Measurements from ENCODE around the gene EFNA4.
A peak's percentile ranks its signal among the peaks of the same experiment; 100 is the strongest.

EFNA4 gene

GRCh38 chr1:155049651-155050559 lies 13.6 kb upstream of the EFNA4 start:
- no peaks in the 10 kb centered on the region for H3K36me3 ChIP-seq (ENCODE audit: control insufficient read depth, insufficient read depth, low read length)
- H3K4me3 ChIP-seq (ENCODE audit: low read length), result peak overlapping the region; percentile 78
- no peaks in the 10 kb centered on the region for H3K27me3 ChIP-seq (ENCODE audit: control insufficient read depth, insufficient read depth, low read length)
- H3K4me1 ChIP-seq (ENCODE audit: control insufficient read depth, insufficient read depth, low read length), result peaks cover 41% of the 10 kb centered on the region
- H3K9me3 ChIP-seq (ENCODE audit: control insufficient read depth, low read length), result no peaks in the 10 kb centered on the region
- peak overlapping the region; percentile 77 for H3K9ac ChIP-seq (ENCODE audit: low read length)

- peak within 1 kb of the TSS; percentile 78 for H3K4me3 ChIP-seq (ENCODE audit: low read length)
- H3K36me3 ChIP-seq (ENCODE audit: control insufficient read depth, insufficient read depth, low read length), result no peaks in the 10 kb centered on the region
- peaks cover 34% of the 10 kb centered on the region for H3K4me1 ChIP-seq (ENCODE audit: control insufficient read depth, insufficient read depth, low read length)
- no peaks in the 10 kb centered on the region for H3K27me3 ChIP-seq (ENCODE audit: control insufficient read depth, insufficient read depth, low read length)
- H3K9me3 ChIP-seq (ENCODE audit: control insufficient read depth, low read length), result no peaks in the 10 kb centered on the region
- peak within 1 kb of the TSS; percentile 77 for H3K9ac ChIP-seq (ENCODE audit: low read length)
Observed at GRCh38 chr1:155050560-155051341, 12.8 kb upstream of the EFNA4 start, which contains the start of gene ADAM15. ADAM15 (plus strand) TSS chr1:155051316; CDS start chr1:155051387, 71 bp downstream.

GRCh38 chr1:155051342-155051776 lies 12.2 kb upstream of the EFNA4 start:
- Histone ChIP-seq H3K27me3 (ENCODE audit: control insufficient read depth, insufficient read depth, low read length) (no peaks in the 10 kb centered on the region), H3K9me3 (ENCODE audit: control insufficient read depth, low read length) (no peaks in the 10 kb centered on the region), H3K36me3 (ENCODE audit: control insufficient read depth, insufficient read depth, low read length) (peaks cover 4% of the 10 kb centered on the region), H3K4me1 (ENCODE audit: control insufficient read depth, insufficient read depth, low read length) (peaks cover 34% of the 10 kb centered on the region), H3K4me3 (ENCODE audit: low read length) (peak overlapping the region; percentile 10), H3K9ac (ENCODE audit: low read length) (peak overlapping the region; percentile 65)

- Histone ChIP-seq H3K4me1 (ENCODE audit: control insufficient read depth, insufficient read depth, low read length) (peaks cover 34% of the 10 kb centered on the region), H3K9me3 (ENCODE audit: control insufficient read depth, low read length) (no peaks in the 10 kb centered on the region), H3K36me3 (ENCODE audit: control insufficient read depth, insufficient read depth, low read length) (peaks cover 5% of the 10 kb centered on the region), H3K9ac (ENCODE audit: low read length) (peak overlapping the region; percentile 65), H3K4me3 (ENCODE audit: low read length) (peak overlapping the region; percentile 10), H3K27me3 (ENCODE audit: control insufficient read depth, insufficient read depth, low read length) (no peaks in the 10 kb centered on the region)
Observed at GRCh38 chr1:155051777-155052398, 11.7 kb upstream of the EFNA4 start.

GRCh38 chr1:155052439-155053395 lies 10.8 kb upstream of the EFNA4 start:
- H3K4me1 ChIP-seq (ENCODE audit: control insufficient read depth, insufficient read depth, low read length), result peaks cover 34% of the 10 kb centered on the region
- H3K36me3 ChIP-seq (ENCODE audit: control insufficient read depth, insufficient read depth, low read length), result peaks cover 5% of the 10 kb centered on the region
- H3K9me3 ChIP-seq (ENCODE audit: control insufficient read depth, low read length), result no peaks in the 10 kb centered on the region
- no peaks in the 10 kb centered on the region for H3K27me3 ChIP-seq (ENCODE audit: control insufficient read depth, insufficient read depth, low read length)
- H3K4me3 ChIP-seq (ENCODE audit: low read length), result peak overlapping the region; percentile 10
- peak overlapping the region; percentile 65 for H3K9ac ChIP-seq (ENCODE audit: low read length)

- no peaks in the 10 kb centered on the region for H3K9me3 ChIP-seq (ENCODE audit: control insufficient read depth, low read length)
- H3K4me3 ChIP-seq (ENCODE audit: low read length), result no peak overlapping the region
- H3K36me3 ChIP-seq (ENCODE audit: control insufficient read depth, insufficient read depth, low read length), result peaks cover 5% of the 10 kb centered on the region
- no peak overlapping the region for H3K9ac ChIP-seq (ENCODE audit: low read length)
- H3K4me1 ChIP-seq (ENCODE audit: control insufficient read depth, insufficient read depth, low read length), result peaks cover 34% of the 10 kb centered on the region
- no peaks in the 10 kb centered on the region for H3K27me3 ChIP-seq (ENCODE audit: control insufficient read depth, insufficient read depth, low read length)
Observed at GRCh38 chr1:155053531-155054105, 9.9 kb upstream of the EFNA4 start.

GRCh38 chr1:155057104-155057503 lies 6.4 kb upstream of the EFNA4 start:
- H3K9ac ChIP-seq (ENCODE audit: low read length), result no peak overlapping the region
- no peaks in the 10 kb centered on the region for H3K9me3 ChIP-seq (ENCODE audit: control insufficient read depth, low read length)
- H3K4me3 ChIP-seq (ENCODE audit: low read length), result no peak overlapping the region
- H3K36me3 ChIP-seq (ENCODE audit: control insufficient read depth, insufficient read depth, low read length), result peaks cover 5% of the 10 kb centered on the region
- H3K27me3 ChIP-seq (ENCODE audit: control insufficient read depth, insufficient read depth, low read length), result no peaks in the 10 kb centered on the region
- peaks cover 26% of the 10 kb centered on the region for H3K4me1 ChIP-seq (ENCODE audit: control insufficient read depth, insufficient read depth, low read length)

GRCh38 chr1:155057788-155058211 lies 5.7 kb upstream of the EFNA4 start:
- H3K36me3 ChIP-seq (ENCODE audit: control insufficient read depth, insufficient read depth, low read length), result peaks cover 5% of the 10 kb centered on the region
- no peak overlapping the region for H3K4me3 ChIP-seq (ENCODE audit: low read length)
- no peaks in the 10 kb centered on the region for H3K27me3 ChIP-seq (ENCODE audit: control insufficient read depth, insufficient read depth, low read length)
- H3K9ac ChIP-seq (ENCODE audit: low read length), result no peak overlapping the region
- H3K9me3 ChIP-seq (ENCODE audit: control insufficient read depth, low read length), result no peaks in the 10 kb centered on the region
- H3K4me1 ChIP-seq (ENCODE audit: control insufficient read depth, insufficient read depth, low read length), result peaks cover 26% of the 10 kb centered on the region

GRCh38 chr1:155060736-155061135 lies 2.8 kb upstream of the EFNA4 start:
- H3K4me3 ChIP-seq (ENCODE audit: low read length), result no peak overlapping the region
- no peaks in the 10 kb centered on the region for H3K27me3 ChIP-seq (ENCODE audit: control insufficient read depth, insufficient read depth, low read length)
- peaks cover 5% of the 10 kb centered on the region for H3K36me3 ChIP-seq (ENCODE audit: control insufficient read depth, insufficient read depth, low read length)
- no peak overlapping the region for H3K9ac ChIP-seq (ENCODE audit: low read length)
- H3K9me3 ChIP-seq (ENCODE audit: control insufficient read depth, low read length), result no peaks in the 10 kb centered on the region
- H3K4me1 ChIP-seq (ENCODE audit: control insufficient read depth, insufficient read depth, low read length), result peaks cover 33% of the 10 kb centered on the region

GRCh38 chr1:155061381-155062150 lies 2.0 kb upstream of the EFNA4 start:
- no peak overlapping the region for H3K9ac ChIP-seq (ENCODE audit: low read length)
- H3K4me1 ChIP-seq (ENCODE audit: control insufficient read depth, insufficient read depth, low read length), result peaks cover 33% of the 10 kb centered on the region
- no peaks in the 10 kb centered on the region for H3K36me3 ChIP-seq (ENCODE audit: control insufficient read depth, insufficient read depth, low read length)
- H3K9me3 ChIP-seq (ENCODE audit: control insufficient read depth, low read length), result no peaks in the 10 kb centered on the region
- no peak overlapping the region for H3K4me3 ChIP-seq (ENCODE audit: low read length)
- no peaks in the 10 kb centered on the region for H3K27me3 ChIP-seq (ENCODE audit: control insufficient read depth, insufficient read depth, low read length)

Data from mucosa of stomach (tissue), 1 donor.